ENCODE measurements around the gene LUZP2.

Gene LUZP2

GRCh38 chr11:24515632-24516031 is 18.8 kb downstream of the LUZP2 start:
- TF ChIP-seq CTCF (IDR thresholded peaks at IDR 0.05) = no peak
- TF ChIP-seq ZFX (IDR thresholded peaks at IDR 0.05; ENCODE audit: borderline replicate concordance) = no peak
- no peak overlapping the region for H3K27ac ChIP-seq

GRCh38 chr11:24516638-24517037 is 19.8 kb downstream of the LUZP2 start:
- no peak for TF ChIP-seq CTCF (IDR thresholded peaks at IDR 0.05)
- no peak for TF ChIP-seq ZFX (IDR thresholded peaks at IDR 0.05; ENCODE audit: borderline replicate concordance)
- H3K27ac ChIP-seq = no peak overlapping the region

- H3K27ac ChIP-seq = no peak overlapping the region
- TF ChIP-seq ZFX (IDR thresholded peaks at IDR 0.05; ENCODE audit: borderline replicate concordance) (no peak), CTCF (IDR thresholded peaks at IDR 0.05) (no peak)
Measured at GRCh38 chr11:24521601-24522000, 24.7 kb downstream of the LUZP2 start.

GRCh38 chr11:24524156-24524555 is 27.3 kb downstream of the LUZP2 start:
- no peak overlapping the region for H3K27ac ChIP-seq
- TF ChIP-seq ZFX (IDR thresholded peaks at IDR 0.05; ENCODE audit: borderline replicate concordance) = no peak
- TF ChIP-seq CTCF (IDR thresholded peaks at IDR 0.05) = no peak

- no peak for TF ChIP-seq ZFX (IDR thresholded peaks at IDR 0.05; ENCODE audit: borderline replicate concordance)
- TF ChIP-seq CTCF (IDR thresholded peaks at IDR 0.05) = no peak
- H3K27ac ChIP-seq = no peak overlapping the region
Measured at GRCh38 chr11:24531528-24531927, 34.7 kb downstream of the LUZP2 start.

GRCh38 chr11:24543771-24544170 is 46.9 kb downstream of the LUZP2 start:
- H3K27ac ChIP-seq = no peak overlapping the region
- TF ChIP-seq ZFX (IDR thresholded peaks at IDR 0.05; ENCODE audit: borderline replicate concordance) = no peak
- TF ChIP-seq CTCF (IDR thresholded peaks at IDR 0.05) = no peak

- no peak overlapping the region for H3K27ac ChIP-seq
- TF ChIP-seq CTCF (IDR thresholded peaks at IDR 0.05) = no peak
- no peak for TF ChIP-seq ZFX (IDR thresholded peaks at IDR 0.05; ENCODE audit: borderline replicate concordance)
Measured at GRCh38 chr11:24556693-24557092, 59.8 kb downstream of the LUZP2 start.

Measured in 22Rv1 (cell line).